RPMI7951 (cell line): ENCODE measurements around the gene TAF11L10. TPM values are rescaled to one million over a fixed set of nuclear protein-coding genes. Genes with fewer than 3 reads are reported as not detected.
"Not testable (repeated sequence)": the region's sequence is repeated elsewhere in the genome, so short reads cannot be mapped to it uniquely, and the experiment has no call there.

Source experiments
- DNase-seq: peaks from one replicate; pipeline ENCODE4 v3.0.0-alpha.2; 2012; ENCODE audit warnings: low read depth
- total RNA-seq: library from RNA; depleted of rRNA; stranded (reverse); fragments of >200 nt; shearing (Covaris generic); gene quantifications from 2 replicates; pipeline ENCODE4 v1.2.3, GENCODE V29; 2014; rRNA removed

The TAF11L10 gene
- total RNA-seq = not detected in 2 replicates

DNA sequence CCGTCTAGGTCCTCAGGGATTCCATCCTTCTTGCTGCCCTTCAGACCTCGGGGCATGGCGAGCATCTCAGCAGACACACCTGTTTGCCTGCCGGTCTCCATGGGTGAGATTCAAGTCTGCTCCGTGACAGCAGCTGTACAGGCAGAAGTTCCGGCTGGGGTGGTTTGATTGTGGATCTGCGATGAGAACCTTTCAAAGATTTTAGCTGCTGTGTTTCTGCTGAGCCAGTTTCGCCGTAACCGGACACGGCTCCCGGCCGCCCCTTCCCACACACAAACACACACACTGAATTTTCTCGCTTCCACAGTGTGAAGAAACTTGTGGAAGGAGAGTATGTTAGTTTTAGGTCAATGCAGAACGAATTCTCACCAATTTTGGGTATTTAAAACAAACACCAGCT is at the start of gene TAF11L10:
TAF11L10 (minus strand) TSS at position 101 of the 400 bp plus-strand sequence.
- DNase-seq = not testable (repeated sequence)

DNA sequence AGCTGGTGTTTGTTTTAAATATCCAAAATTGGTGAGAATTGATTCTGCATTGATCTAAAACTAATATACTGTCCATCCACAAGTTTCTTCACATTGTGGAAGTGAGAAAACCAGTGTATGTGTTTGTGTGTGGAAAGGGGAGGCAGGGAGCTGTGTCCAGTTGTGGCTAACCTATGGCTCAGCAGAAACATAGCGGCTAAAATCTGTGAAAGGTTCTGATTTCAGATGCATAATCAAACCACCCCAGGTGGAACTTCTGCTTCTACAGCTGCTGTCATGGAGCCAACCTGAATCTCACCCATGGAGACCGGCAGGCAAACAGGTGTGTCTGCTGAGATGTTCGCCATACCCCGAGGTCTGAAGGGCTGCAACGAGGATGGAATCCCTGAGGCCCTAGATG is 36.5 kb upstream of the TAF11L10 start, which contains the start of gene TAF11L14:
TAF11L14 (plus strand) TSS at position 301 of the 400 bp plus-strand sequence.
- no peak for DNase-seq

DNA sequence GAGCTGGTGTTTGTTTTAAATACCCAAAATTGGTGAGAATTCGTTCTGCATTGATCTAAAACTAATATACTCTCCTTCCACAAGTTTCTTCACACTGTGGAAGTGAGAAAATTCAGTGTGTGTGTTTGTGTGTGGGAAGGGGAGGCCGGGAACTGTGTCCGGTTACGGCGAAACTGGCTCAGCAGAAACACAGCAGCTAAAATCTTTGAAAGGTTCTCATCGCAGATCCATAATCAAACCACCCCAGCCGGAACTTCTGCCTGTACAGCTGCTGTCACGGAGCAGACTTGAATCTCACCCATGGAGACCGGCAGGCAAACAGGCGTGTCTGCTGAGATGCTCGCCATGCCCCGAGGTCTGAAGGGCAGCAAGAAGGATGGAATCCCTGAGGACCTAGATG is 34.2 kb upstream of the TAF11L10 start, which contains the start of gene TAF11L13:
TAF11L13 (plus strand) TSS at position 301 of the 400 bp plus-strand sequence.
- DNase-seq = not testable (repeated sequence)

DNA sequence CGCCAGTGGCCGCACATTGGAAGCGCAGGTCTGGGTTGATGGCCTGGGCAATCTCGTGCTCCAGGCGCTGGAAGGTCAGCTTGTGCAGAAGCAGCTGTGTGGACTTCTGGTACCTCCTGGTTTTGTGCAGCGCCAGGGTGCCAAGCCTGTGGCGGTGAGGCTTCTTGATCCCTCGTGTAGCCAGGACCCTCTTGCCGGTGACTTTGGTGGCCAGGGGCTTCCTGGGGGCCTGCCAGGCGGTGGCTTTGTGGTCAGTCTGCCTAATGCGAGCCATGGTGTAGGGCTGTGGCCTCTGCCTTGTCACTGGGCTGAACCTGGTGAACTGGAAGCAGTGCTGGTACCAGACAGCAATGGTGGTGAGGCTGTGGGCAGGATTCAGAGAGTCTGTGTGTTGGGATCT is 28.1 kb upstream of the TAF11L10 start:
- no peak for DNase-seq

DNA sequence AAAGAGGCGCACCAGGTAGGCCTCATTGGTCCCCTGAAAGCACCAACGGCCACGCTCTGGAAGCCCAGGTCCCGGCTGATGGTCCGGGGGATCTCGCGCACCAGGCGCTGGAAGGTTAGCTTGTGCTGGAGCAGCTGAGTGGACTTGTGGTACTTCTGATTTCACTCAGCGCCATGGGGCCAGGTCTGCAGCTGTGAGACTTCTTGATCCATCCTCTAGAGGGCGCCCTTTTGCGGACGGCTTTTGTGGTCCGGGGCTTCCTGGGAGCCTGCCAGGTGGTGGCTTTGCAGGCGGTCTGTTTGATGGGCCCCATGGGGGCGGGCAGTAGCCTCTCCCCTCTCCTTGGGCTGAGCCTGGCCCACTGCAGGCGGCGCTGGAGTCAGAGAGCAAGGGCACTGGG is 23.0 kb upstream of the TAF11L10 start:
- DNase-seq = no peak

DNA sequence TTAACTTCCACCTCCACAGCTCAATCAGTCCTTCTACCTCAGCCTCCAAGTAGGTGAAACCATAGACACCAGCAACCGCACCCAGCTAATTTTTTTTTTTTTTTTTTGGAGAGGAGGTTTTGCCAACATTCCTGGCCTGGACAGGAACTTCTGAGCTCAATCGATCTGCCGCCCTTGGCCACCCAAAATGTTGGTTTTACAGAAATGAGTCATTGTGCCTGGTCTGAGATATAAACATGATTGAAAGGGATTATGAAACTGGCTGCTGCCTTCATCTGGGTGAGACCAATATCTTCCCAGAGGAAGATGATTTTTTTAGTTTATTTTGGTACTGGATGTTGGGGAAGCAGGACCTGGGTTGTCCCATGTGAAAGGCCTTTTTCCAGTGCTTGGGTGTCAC is 21.7 kb upstream of the TAF11L10 start:
- no peak for DNase-seq

DNA sequence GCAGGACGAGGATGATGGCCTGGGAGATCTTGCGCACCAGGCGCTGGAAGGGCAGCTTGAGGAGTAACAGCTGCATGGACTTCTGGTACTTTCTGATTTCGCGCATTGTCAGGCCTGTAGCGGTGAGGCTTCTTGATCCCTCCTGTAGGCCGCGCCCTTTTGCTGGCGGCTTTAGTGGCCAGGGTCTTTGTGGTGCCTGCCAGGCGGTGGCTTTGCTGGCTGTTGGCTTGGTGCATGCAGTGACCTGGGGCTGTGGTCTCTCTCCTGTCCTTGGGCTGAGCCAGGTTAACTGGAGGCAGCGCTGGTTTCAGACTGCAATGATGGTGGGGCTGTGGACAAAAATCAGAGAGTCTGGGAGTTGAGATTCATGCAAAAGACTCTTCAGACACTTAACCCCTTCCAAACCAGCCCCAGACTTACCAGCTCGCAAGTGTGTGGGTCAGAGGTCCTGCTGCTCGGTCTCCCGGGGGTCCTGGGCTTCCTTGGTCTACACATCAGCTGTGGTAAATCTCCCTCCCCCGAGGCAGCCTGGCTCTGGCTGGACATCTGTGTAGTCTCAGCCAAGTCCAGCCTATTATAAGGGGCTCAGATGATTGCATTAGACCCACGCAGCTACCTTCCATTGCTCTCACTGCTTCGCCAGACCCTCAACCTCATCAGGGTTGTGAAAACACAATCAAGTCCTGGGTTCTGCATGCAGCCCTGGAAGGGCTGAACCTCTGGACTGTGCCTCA is 17.4 kb upstream of the TAF11L10 start:
- DNase-seq = no peak

DNA sequence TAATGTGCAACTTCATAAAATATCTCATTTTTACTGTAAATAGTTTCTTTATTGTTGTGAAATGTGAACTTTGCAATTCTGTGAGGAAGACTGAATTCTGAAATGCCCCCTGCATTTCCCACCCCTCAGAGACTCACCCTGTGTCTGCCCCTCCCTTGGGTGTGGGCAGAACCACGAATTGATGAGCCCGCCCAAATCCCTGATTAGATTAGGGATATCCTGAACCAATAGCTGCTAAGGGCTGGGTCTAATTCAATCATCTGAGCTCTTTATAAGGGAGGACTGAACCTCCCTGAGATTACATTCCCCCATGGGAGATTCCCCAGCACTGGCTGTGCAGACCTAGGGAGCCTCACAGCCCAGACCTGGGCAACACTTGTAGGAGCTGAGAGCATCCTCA is 12.5 kb upstream of the TAF11L10 start, which contains the start of gene TAF11L12:
TAF11L12 (plus strand) TSS at position 301 of the 400 bp plus-strand sequence.
- not testable (repeated sequence) for DNase-seq

DNA sequence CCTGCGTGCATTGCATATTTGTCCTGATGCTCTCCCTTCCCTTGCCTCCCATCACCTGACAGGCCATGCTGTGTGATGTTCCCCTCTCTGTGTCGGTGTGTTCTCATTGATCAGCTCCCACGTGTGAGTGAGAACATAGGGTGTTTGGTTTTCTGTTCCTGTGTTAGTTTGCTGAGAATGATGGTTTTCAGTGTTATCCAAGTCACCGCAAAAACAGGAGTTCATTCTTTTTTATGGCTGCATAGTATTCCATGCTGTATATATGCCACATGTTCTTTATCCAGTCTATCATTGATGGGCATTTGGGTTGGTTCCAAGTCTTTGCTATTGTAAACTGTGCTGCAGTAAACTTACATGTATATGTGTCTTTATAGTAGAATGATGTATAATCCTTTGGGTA is 9.8 kb upstream of the TAF11L10 start:
- DNase-seq = not testable (repeated sequence)

DNA sequence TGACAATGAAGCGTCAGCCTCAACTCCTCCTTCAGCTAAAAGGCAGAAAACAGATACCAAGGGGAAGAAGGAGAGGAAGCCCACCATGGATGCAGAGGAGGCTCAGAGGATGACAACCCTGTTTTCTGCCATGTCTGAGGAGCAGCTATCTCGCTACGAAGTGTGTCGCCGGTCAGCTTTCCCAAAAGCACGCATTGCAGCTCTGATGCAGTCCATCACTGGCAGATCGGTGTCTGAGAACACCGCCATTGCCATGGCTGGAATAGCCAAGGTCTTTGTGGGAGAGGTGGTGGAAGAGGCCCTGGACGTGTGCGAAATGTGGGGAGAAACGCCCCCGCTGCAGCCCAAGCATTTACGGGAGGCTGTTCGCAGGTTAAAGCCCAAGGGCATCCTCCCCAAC is 7.3 kb upstream of the TAF11L10 start:
- DNase-seq = no peak

DNA sequence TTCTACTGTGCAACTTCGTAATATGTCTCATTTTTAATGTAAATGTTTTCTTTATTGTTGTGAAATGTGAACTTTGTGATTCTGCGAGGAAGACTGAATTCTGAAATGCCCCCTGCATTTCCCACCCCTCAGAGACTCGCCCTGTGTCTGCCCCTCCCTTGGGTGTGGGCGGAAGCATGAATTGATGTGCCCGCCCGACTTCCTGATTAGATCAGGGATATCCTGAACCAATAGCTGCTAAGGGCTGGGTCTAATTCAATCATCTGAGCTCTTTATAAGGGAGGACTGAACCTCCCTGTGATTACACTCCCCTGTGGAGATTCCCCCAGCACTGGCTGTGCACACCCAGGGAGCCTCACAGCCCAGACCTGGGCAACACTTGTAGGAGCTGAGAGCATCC is 6.3 kb upstream of the TAF11L10 start, which contains the start of gene TAF11L11:
TAF11L11 (plus strand) TSS at position 304 of the 400 bp plus-strand sequence.
- not testable (repeated sequence) for DNase-seq

DNA sequence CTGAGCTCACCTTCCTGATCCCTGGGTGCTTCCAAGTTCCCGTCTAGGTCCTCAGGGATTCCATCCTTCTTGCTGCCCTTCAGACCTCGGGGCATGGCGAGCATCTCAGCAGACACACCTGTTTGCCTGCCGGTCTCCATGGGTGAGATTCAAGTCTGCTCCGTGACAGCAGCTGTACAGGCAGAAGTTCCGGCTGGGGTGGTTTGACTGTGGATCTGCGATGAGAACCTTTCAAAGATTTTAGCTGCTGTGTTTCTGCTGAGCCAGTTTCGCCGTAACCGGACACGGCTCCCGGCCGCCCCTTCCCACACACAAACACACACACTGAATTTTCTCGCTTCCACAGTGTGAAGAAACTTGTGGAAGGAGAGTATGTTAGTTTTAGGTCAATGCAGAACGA is 3.4 kb downstream of the TAF11L10 start, which contains the start of gene TAF11L9:
TAF11L9 (minus strand) TSS at position 140 of the 400 bp plus-strand sequence.
- not testable (repeated sequence) for DNase-seq

DNA sequence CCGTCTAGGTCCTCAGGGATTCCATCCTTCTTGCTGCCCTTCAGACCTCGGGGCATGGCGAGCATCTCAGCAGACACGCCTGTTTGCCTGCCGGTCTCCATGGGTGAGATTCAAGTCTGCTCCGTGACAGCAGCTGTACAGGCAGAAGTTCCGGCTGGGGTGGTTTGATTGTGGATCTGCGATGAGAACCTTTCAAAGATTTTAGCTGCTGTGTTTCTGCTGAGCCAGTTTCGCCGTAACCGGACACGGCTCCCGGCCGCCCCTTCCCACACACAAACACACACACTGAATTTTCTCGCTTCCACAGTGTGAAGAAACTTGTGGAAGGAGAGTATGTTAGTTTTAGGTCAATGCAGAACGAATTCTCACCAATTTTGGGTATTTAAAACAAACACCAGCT is 6.8 kb downstream of the TAF11L10 start, which contains the start of gene TAF11L8:
TAF11L8 (minus strand) TSS at position 101 of the 400 bp plus-strand sequence.
- not testable (repeated sequence) for DNase-seq

DNA sequence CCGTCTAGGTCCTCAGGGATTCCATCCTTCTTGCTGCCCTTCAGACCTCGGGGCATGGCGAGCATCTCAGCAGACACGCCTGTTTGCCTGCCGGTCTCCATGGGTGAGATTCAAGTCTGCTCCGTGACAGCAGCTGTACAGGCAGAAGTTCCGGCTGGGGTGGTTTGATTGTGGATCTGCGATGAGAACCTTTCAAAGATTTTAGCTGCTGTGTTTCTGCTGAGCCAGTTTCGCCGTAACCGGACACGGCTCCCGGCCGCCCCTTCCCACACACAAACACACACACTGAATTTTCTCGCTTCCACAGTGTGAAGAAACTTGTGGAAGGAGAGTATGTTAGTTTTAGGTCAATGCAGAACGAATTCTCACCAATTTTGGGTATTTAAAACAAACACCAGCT is 12.0 kb downstream of the TAF11L10 start, which contains the start of gene TAF11L7:
TAF11L7 (minus strand) TSS at position 101 of the 400 bp plus-strand sequence.
- not testable (repeated sequence) for DNase-seq

Other genes with a start within 250 kb of the TAF11L10 start
- not detected in 2 replicates for gene TAF11L2, start 99.6 kb downstream of the TAF11L10 start, total RNA-seq
- gene TAF11L3, start 79.5 kb downstream of the TAF11L10 start, total RNA-seq = not detected in 2 replicates
- not detected in 2 replicates for gene TAF11L4, start 76.0 kb downstream of the TAF11L10 start, total RNA-seq
- gene TAF11L5, start 72.6 kb downstream of the TAF11L10 start, total RNA-seq = not detected in 2 replicates
- gene TAF11L6, start 69.2 kb downstream of the TAF11L10 start, total RNA-seq = not detected in 2 replicates
- not detected in 2 replicates for gene TAF11L7, start 12.1 kb downstream of the TAF11L10 start, total RNA-seq
- not detected in 2 replicates for gene TAF11L8, start 6.9 kb downstream of the TAF11L10 start, total RNA-seq
- gene TAF11L9, start 3.4 kb downstream of the TAF11L10 start, total RNA-seq = not detected in 2 replicates
- not detected in 2 replicates for gene TAF11L11, start 6.4 kb upstream of the TAF11L10 start, total RNA-seq
- gene TAF11L12, start 12.6 kb upstream of the TAF11L10 start, total RNA-seq = not detected in 2 replicates
- not detected in 2 replicates for gene TAF11L13, start 34.3 kb upstream of the TAF11L10 start, total RNA-seq
- gene TAF11L14, start 36.6 kb upstream of the TAF11L10 start, total RNA-seq = not detected in 2 replicates